SK-N-MC (cell line): ENCODE data around the gene KCNB1.

ENCODE experiments used
- DNase-seq: peaks from one replicate; pipeline ENCODE4 v3.0.0-alpha.2; 2011; ENCODE audit warnings: low read depth, low spot score
- H3K27ac ChIP-seq: fragments of 200-600 bp; sonication (generic); 2 replicates; pipeline ENCODE4 v1.5.1; 2016; ENCODE audit warnings: mixed run types
- H3K36me3 ChIP-seq: fragments of 200-600 bp; sonication (generic); 2 replicates; pipeline ENCODE4 v1.6.1; 2017; ENCODE audit warnings: antibody characterized with exemption, low read length, mixed read lengths; ENCODE audit not compliant: insufficient read depth
- H3K4me3 ChIP-seq: fragments of 200-600 bp; sonication (generic); 2 replicates; pipeline ENCODE4 v1.5.1; 2016
- H3K9ac ChIP-seq: fragments of 200-600 bp; sonication (generic); 2 replicates; pipeline ENCODE4 v1.8.0; 2017; ENCODE audit warnings: mixed run types, mixed read lengths; ENCODE audit not compliant: insufficient read length
- H3K9me3 ChIP-seq: fragments of 200-600 bp; sonication (generic); 2 replicates; pipeline ENCODE4 v1.6.1; 2017; ENCODE audit warnings: low read depth, mild to moderate bottlenecking, antibody characterized with exemption, low read length, moderate library complexity, mixed read lengths
- EZH2 ChIP-seq: fragments of 200-600 bp; sonication (generic); IDR thresholded peaks from one replicate; pipeline ENCODE4 v1.6.1; 2017; ENCODE audit warnings: antibody characterized with exemption
- FOXP2 ChIP-seq: optimal IDR thresholded peaks from 2 replicates; pipeline ENCODE3; 2011; ENCODE audit warnings: mild to moderate bottlenecking, moderate library complexity; ENCODE audit not compliant: insufficient read depth; ENCODE audit errors: extremely low read length, control extremely low read depth
- POLR2AphosphoS5 ChIP-seq: IDR thresholded peaks from 2 replicates; pipeline ENCODE4 v1.6.1; 2012; ENCODE audit warnings: mild to moderate bottlenecking, low read depth, low read length, borderline replicate concordance

Gene KCNB1

GRCh38 chr20:49518576-49518975 is 36.1 kb upstream of the KCNB1 start:
- Histone ChIP-seq H3K9ac (no peak overlapping the region), H3K4me3 (no peak overlapping the region), H3K9me3 (no peaks in the 10 kb centered on the region), H3K36me3 (no peaks in the 10 kb centered on the region), H3K27ac (no peak overlapping the region)
- TF ChIP-seq EZH2, result no peak
- TF ChIP-seq FOXP2, result no peak
- no peak for DNase-seq

GRCh38 chr20:49517805-49518100 is 35.3 kb upstream of the KCNB1 start:
- H3K9ac ChIP-seq, result no peak overlapping the region
- H3K27ac ChIP-seq, result no peak overlapping the region
- no peaks in the 10 kb centered on the region for H3K9me3 ChIP-seq
- DNase-seq, result no peak
- H3K36me3 ChIP-seq, result no peaks in the 10 kb centered on the region
- no peak overlapping the region for H3K4me3 ChIP-seq
- TF ChIP-seq EZH2 (no peak), FOXP2 (no peak), POLR2AphosphoS5 (no peak)

DNA sequence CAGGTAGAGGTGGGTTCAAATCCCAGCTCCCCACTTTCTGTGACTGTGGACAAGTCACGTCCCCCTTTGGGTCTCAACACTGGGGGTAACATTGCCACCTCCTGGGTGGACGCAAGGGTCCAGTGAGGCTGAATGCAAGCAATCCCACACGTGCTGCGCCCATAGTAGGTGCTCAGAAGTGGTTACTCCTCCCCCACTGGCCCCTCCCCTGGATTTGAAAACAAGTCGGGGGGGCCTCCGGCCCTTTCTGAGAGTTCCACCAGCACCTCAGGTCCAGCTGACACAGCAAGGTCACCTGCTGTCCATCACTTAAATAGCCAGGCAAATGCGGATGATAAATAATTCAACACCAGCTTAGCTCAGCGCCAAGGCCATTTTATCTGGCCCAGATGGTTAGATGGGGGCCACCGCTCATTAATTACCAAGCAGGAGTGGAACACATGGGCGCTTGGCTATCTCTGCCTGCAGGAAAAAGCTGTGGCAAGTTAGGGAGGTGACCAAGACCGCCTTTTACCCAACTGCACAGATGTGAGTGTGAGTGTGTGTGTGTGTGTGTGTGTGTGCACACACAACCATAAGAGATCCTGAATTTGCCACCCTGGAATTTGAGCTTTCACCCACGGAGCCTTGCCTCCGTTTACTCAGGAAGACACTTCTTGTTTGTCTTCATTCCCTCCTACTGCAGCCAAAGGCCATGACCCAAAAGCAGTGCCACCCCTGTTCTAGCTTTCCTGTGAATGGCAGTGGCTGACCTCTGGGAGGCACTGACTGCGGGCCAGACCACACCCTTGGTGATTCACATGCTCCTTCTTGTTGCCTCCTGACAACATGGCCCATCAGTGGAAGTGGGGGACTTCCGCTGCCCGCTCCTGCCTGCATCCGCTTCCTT is 34.7 kb upstream of the KCNB1 start:
- TF ChIP-seq EZH2, result no peak
- Histone ChIP-seq H3K27ac (no peak overlapping the region), H3K36me3 (no peaks in the 10 kb centered on the region), H3K9me3 (no peaks in the 10 kb centered on the region), H3K4me3 (no peak overlapping the region), H3K9ac (no peak overlapping the region)
- DNase-seq, result no peak

- no peaks in the 10 kb centered on the region for H3K9me3 ChIP-seq
- no peak overlapping the region for H3K4me3 ChIP-seq
- no peak for TF ChIP-seq POLR2AphosphoS5
- TF ChIP-seq EZH2, result no peak
- no peak for TF ChIP-seq FOXP2
- no peak for DNase-seq
- no peaks in the 10 kb centered on the region for H3K36me3 ChIP-seq
- no peak overlapping the region for H3K9ac ChIP-seq
- no peak overlapping the region for H3K27ac ChIP-seq
These were observed 33.1 kb upstream of the KCNB1 start for GRCh38 chr20:49515586-49515985.

DNA sequence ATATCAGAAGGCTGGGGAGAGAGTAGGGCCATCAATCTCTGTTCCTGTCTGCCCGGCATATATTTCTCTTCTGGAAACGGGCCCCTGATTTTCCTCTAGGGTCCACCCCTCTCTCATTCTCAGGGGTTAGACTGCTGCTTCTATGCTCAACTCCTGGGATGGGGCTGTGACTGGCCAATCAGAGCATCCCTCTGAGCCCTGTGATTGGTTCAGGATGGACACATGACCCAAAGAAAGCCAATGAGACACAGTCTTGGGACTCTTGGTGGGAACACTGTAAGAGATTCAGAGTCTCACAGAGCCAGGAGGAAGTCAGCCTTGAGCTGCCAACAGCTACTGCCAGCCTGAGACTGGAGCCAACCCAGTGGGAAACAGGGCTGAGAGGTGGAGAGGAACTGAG is 31.0 kb upstream of the KCNB1 start:
- TF ChIP-seq POLR2AphosphoS5, result no peak
- no peak for TF ChIP-seq FOXP2
- TF ChIP-seq EZH2, result no peak
- no peak overlapping the region for H3K9ac ChIP-seq
- H3K4me3 ChIP-seq, result no peak overlapping the region
- no peak overlapping the region for H3K27ac ChIP-seq
- no peak for DNase-seq
- no peaks in the 10 kb centered on the region for H3K9me3 ChIP-seq
- H3K36me3 ChIP-seq, result no peaks in the 10 kb centered on the region

DNA sequence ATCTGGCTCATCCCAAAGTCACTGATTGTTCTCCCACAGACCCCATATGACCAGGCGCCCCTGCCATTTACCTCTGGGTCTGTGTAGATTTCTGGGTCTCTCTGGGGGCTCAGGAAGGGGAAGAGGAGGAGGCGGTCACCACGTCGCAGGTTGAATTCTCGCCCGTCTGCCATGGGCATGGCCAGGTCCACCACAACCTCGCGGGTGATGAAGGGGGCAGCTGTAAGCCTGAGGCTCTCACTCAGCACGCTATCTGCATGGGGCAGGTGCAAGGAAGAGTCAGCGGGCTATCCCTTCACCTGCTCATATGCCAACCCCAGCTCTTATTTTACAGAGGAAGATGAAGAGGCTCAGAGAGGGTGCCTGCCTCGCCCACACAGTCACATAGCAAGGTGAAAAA is 30.5 kb upstream of the KCNB1 start:
- TF ChIP-seq FOXP2, result no peak
- no peak for TF ChIP-seq POLR2AphosphoS5
- TF ChIP-seq EZH2, result no peak
- DNase-seq, result no peak
- Histone ChIP-seq H3K4me3 (no peak overlapping the region), H3K9me3 (no peaks in the 10 kb centered on the region), H3K27ac (no peak overlapping the region), H3K36me3 (no peaks in the 10 kb centered on the region), H3K9ac (no peak overlapping the region)

DNA sequence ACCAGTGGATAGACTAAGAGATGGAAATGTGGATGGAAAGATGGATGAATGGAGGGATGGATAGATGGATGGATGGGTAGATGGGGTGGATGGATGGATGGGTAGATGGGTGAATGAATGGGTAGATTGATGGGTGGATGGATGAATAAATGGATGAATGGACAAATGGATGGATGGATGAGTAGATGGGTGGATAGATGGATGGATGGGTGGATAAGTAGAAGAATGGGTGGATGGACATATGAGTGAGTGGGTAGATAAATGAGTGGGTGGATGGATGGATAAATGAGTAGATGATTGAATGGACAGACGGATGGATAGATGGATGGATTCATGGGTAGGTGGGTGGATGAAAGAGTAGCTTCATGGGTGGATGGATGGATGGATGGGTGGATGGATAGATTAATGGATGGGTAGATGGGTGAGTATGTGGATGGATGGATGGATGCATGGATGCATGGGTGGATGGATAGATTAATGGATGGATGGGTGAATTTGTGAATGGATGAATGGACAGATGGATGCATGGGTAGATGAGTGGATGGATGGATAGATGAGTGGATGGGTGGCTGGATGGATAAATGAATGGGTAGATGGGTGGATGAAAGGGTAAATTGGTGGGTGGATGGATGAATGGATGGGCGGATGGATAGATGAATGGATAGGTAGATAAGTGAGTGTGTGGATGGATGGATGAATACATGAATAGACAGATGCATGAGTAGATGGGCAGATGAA is 29.5 kb upstream of the KCNB1 start:
- no peak overlapping the region for H3K4me3 ChIP-seq
- TF ChIP-seq FOXP2 (no peak), POLR2AphosphoS5 (no peak), EZH2 (no peak)
- DNase-seq, result no peak
- no peaks in the 10 kb centered on the region for H3K9me3 ChIP-seq
- no peaks in the 10 kb centered on the region for H3K36me3 ChIP-seq
- no peak overlapping the region for H3K9ac ChIP-seq
- H3K27ac ChIP-seq, result no peak overlapping the region

GRCh38 chr20:49510562-49511122 is 28.2 kb upstream of the KCNB1 start:
- TF ChIP-seq FOXP2 (no peak), POLR2AphosphoS5 (no peak), EZH2 (no peak)
- Histone ChIP-seq H3K4me3 (no peak overlapping the region), H3K27ac (no peak overlapping the region), H3K36me3 (no peaks in the 10 kb centered on the region), H3K9ac (no peak overlapping the region), H3K9me3 (no peaks in the 10 kb centered on the region)
- DNase-seq, result no peak
